PC-3 (cell line): Measurements from ENCODE around the gene RNF150. TPM values are rescaled to one million over a fixed set of nuclear protein-coding genes. Genes with fewer than 3 reads are reported as not detected.

Experiments used
- ATAC-seq: fragments of 200-7000 bp; cut with Tn5 transposase; 2 replicates; pipeline ENCODE4 v1.9.1; 2020; ENCODE audit warnings: mild to moderate bottlenecking, moderate library complexity
- BruUV-seq: library from RNA; stranded (reverse); fragments of 400-500 nt; replicated peaks from 2 replicates; lab custom pipeline; 2021; lab: Mats Ljungman, UMichigan
- CTCF ChIA-PET: fragments of 300-600 bp; sonication (Branson Sonifier 250); formaldehyde crosslinking; loops from one replicate; lab custom pipeline; 2022; ENCODE audit warnings: antibody characterized with exemption; lab: Charles Lee
- POLR2A ChIA-PET: fragments of 300-600 bp; sonication (Branson Sonifier 250); formaldehyde crosslinking; loops from one replicate; lab custom pipeline; 2022; ENCODE audit warnings: antibody characterized with exemption; ENCODE audit not compliant: unreplicated experiment; lab: Charles Lee
- DNase-seq: peaks from one replicate; pipeline ENCODE4 v3.0.0-alpha.2; 2015
- H2AFZ ChIP-seq: fragments of 300-600 bp; sonication (generic); 2 replicates; pipeline ENCODE4 v1.6.0; 2016; ENCODE audit warnings: antibody characterized with exemption, low read length
- H3F3A ChIP-seq: fragments of 300-600 bp; sonication (generic); one replicate; pipeline ENCODE4 v1.6.0; 2017; ENCODE audit warnings: antibody characterized with exemption, low read length, control low read depth, mild to moderate bottlenecking; ENCODE audit not compliant: unreplicated experiment
- H3K27ac ChIP-seq: fragments of 300-600 bp; sonication (generic); 2 replicates; pipeline ENCODE4 v1.5.1; 2016; ENCODE audit warnings: mild to moderate bottlenecking, low read length
- H3K27me3 ChIP-seq: fragments of 300-600 bp; sonication (generic); 2 replicates; pipeline ENCODE4 v1.6.1; 2016; ENCODE audit warnings: low read length, mixed read lengths
- H3K36me3 ChIP-seq: fragments of 300-600 bp; sonication (generic); 2 replicates; pipeline ENCODE4 v1.6.1; 2016; ENCODE audit warnings: low read depth, mixed run types, low read length, mixed read lengths
- H3K4me1 ChIP-seq: fragments of 300-600 bp; sonication (generic); 2 replicates; pipeline ENCODE4 v1.5.1; 2016; ENCODE audit warnings: low read length; ENCODE audit not compliant: insufficient read depth
- H3K4me2 ChIP-seq: fragments of 300-600 bp; sonication (generic); 2 replicates; pipeline ENCODE4 v1.6.0; 2016; ENCODE audit warnings: low read length
- H3K4me3 ChIP-seq: fragments of 300-600 bp; sonication (generic); 2 replicates; pipeline ENCODE4 v1.5.1; 2016; ENCODE audit warnings: mild to moderate bottlenecking, low read length, mixed read lengths
- H3K79me2 ChIP-seq: fragments of 300-600 bp; sonication (generic); 2 replicates; pipeline ENCODE4 v1.6.1; 2017; ENCODE audit warnings: low read length, mixed read lengths
- H3K9ac ChIP-seq: fragments of 300-600 bp; sonication (generic); 2 replicates; pipeline ENCODE4 v1.6.0; 2016; ENCODE audit warnings: mild to moderate bottlenecking, low read length
- H3K9me2 ChIP-seq: fragments of 300-600 bp; sonication (generic); replicated peaks from 2 replicates; pipeline ENCODE4 v1.6.1; 2016; ENCODE audit warnings: mixed run types, low read length, mixed read lengths
- H3K9me3 ChIP-seq: fragments of 300-600 bp; sonication (generic); 2 replicates; pipeline ENCODE4 v1.6.1; 2016; ENCODE audit warnings: low read length, mixed read lengths
- H4K20me1 ChIP-seq: fragments of 300-600 bp; sonication (generic); 2 replicates; pipeline ENCODE4 v1.6.1; 2016; ENCODE audit warnings: low read length, mixed read lengths
- CTCF ChIP-seq: fragments of 300-600 bp; sonication (generic); conservative IDR thresholded peaks from 2 replicates; pipeline ENCODE4 v1.5.1; 2017; ENCODE audit warnings: antibody characterized with exemption, low read depth, mild to moderate bottlenecking, low read length
- EZH2 ChIP-seq: fragments of 300-600 bp; sonication (generic); IDR thresholded peaks from one replicate; pipeline ENCODE4 v1.6.1; 2017; ENCODE audit warnings: antibody characterized with exemption, mild to moderate bottlenecking, low read length; ENCODE audit not compliant: unreplicated experiment
- EZH2phosphoT487 ChIP-seq: fragments of 300-600 bp; sonication (generic); IDR thresholded peaks from 2 replicates; pipeline ENCODE4 v1.6.1; 2018; ENCODE audit warnings: mild to moderate bottlenecking, antibody characterized with exemption, low read length, borderline replicate concordance
- intact Hi-C: fragments of 100-400 bp; cut with micrococcal nuclease; formaldehyde crosslinking; loops from 2 replicates; pipeline ENCODE4 v1.9.0; 2023
- total RNA-seq: library from RNA; depleted of rRNA; stranded (reverse); fragments of >200 nt; gene quantifications from 2 replicates; pipeline ENCODE4 v1.2.3, GENCODE V29; 2014

Gene RNF150
- total RNA-seq, 1 experiment from 2014 or later, result 0.55 TPM

GRCh38 chr4:140819610-140820009, 313.7 kb downstream of the RNF150 start:
- peaks cover 4% of the 10 kb centered on the region; the same call in 1 of the 2 replicates for H3K27me3 ChIP-seq
- ATAC-seq, result no peak
- no peak overlapping the region for H3K27ac ChIP-seq
- DNase-seq, result no peak
- no peak overlapping the region for H3K4me3 ChIP-seq
- no peak overlapping the region for H2AFZ ChIP-seq
- no peaks in the 10 kb centered on the region for H3K36me3 ChIP-seq
- H3K9me3 ChIP-seq, result no peaks in the 10 kb centered on the region
- H3K79me2 ChIP-seq, result no peaks in the 10 kb centered on the region
- ChIA-PET CTCF (no interaction called here), POLR2A (no interaction called here)
- intact Hi-C loops, result no loop called here
- TF ChIP-seq EZH2phosphoT487, result no peak
- TF ChIP-seq CTCF, result no peak
- no peak for TF ChIP-seq EZH2
- H3K9ac ChIP-seq, result no peak overlapping the region
- H3F3A ChIP-seq, result no peaks in the 10 kb centered on the region
- no peaks in the 10 kb centered on the region for H3K9me2 ChIP-seq
- no TSS peak for BruUV-seq
- no peaks in the 10 kb centered on the region for H3K4me1 ChIP-seq
- H3K4me2 ChIP-seq, result no peak overlapping the region
- H4K20me1 ChIP-seq, result no peaks in the 10 kb centered on the region

DNA sequence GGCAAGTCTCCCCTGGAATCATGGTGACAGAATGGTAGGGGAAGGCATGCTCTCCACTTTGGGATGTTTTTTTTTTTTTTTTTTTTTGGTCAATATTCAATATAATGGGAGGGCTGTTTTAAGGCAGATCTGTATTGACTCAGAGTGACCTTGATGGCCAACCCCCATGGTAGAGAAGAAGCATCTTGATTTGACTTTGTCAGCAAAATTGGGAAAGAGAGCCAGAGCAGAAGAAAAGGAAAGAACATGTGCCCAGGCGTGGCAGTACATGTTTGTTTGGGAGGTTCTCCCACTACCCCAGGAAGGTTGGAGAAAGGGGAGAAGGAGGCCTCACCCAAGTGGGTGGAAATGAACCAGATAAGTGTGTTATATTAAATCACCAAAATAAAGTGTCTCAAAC, 314.8 kb downstream of the RNF150 start:
- Histone ChIP-seq H3F3A (no peaks in the 10 kb centered on the region), H3K27me3 (peaks cover 4% of the 10 kb centered on the region; the same call in 1 of the 2 replicates), H3K36me3 (no peaks in the 10 kb centered on the region), H3K9me3 (no peaks in the 10 kb centered on the region), H3K4me3 (no peak overlapping the region), H3K9me2 (no peaks in the 10 kb centered on the region), H3K79me2 (no peaks in the 10 kb centered on the region), H3K4me1 (no peaks in the 10 kb centered on the region), H3K4me2 (no peak overlapping the region), H3K9ac (no peak overlapping the region), H3K27ac (no peak overlapping the region), H2AFZ (no peak overlapping the region), H4K20me1 (no peaks in the 10 kb centered on the region)
- ChIA-PET CTCF (no interaction called here), POLR2A (no interaction called here)
- no TSS peak for BruUV-seq
- intact Hi-C loops, result no loop called here
- TF ChIP-seq EZH2phosphoT487 (no peak), EZH2 (no peak), CTCF (no peak)
- no peak for DNase-seq
- no peak for ATAC-seq

DNA sequence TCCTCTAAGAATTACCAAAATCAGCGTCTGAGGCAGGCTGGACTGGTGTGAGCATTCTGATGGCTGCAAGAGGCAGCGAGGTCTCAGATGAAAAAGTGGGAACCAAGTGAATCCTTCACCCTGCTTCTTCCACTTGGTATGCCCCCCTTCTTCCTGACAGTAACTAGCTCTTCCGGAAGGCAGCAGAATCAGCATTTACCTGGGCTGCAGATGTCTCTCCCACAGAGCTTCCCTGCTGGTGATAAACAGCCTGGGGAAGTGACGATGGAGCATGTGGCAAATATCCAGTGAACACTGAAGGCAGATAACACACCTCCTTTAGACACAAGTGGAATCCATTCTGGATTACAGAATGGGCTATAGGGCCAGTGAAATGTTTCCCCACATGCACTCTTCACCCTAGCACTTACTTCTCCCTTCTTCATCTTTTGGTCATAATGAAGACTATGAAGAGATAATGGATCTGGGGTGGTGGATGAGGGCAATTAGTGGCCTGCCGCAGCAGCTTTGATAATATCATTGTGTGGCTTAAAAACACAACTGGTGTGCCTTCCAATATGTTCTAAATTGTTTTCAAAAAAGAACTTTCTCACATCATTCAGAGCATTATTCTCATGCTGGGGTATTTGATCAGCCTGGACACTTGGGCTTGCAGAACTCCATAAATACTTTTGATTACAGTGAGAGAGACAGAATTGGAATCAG, 316.3 kb downstream of the RNF150 start:
- intact Hi-C loops, result no loop called here
- POLR2A ChIA-PET, result no interaction called here

More for the DNA sequence above, 316.3 kb downstream of the RNF150 start:
- TF ChIP-seq EZH2phosphoT487 (no peak), CTCF (no peak), EZH2 (no peak)
- BruUV-seq, result no TSS peak
- CTCF ChIA-PET, result no interaction called here
- H2AFZ ChIP-seq, result no peak overlapping the region
- DNase-seq (no peak), ATAC-seq (no peak)
- H3K27me3 ChIP-seq, result peaks cover 4% of the 10 kb centered on the region; the same call in 1 of the 2 replicates
- no peaks in the 10 kb centered on the region for H3K79me2 ChIP-seq
- no peaks in the 10 kb centered on the region for H3K9me2 ChIP-seq
- H3K4me2 ChIP-seq, result no peak overlapping the region
- no peak overlapping the region for H3K4me3 ChIP-seq
- H3F3A ChIP-seq, result no peaks in the 10 kb centered on the region
- no peaks in the 10 kb centered on the region for H3K9me3 ChIP-seq
- no peaks in the 10 kb centered on the region for H3K36me3 ChIP-seq
- H3K9ac ChIP-seq, result no peak overlapping the region
- H3K27ac ChIP-seq, result no peak overlapping the region
- H4K20me1 ChIP-seq, result no peaks in the 10 kb centered on the region
- no peaks in the 10 kb centered on the region for H3K4me1 ChIP-seq
